Activated naive CD8-positive, alpha-beta T cell treated with anti-CD3 and anti-CD28 coated beads, Interleukin-2, amount 10 ng/mL, durations not matched to agents 7 days and 5 days (primary cell): Measurements from ENCODE around the gene ZNF621. TPM values are rescaled to one million over a fixed set of nuclear protein-coding genes. Genes with fewer than 3 reads are reported as not detected.
"Not testable (repeated sequence)": the region's sequence is repeated elsewhere in the genome, so short reads cannot be mapped to it uniquely, and the experiment has no call there.

Experiments used
- ATAC-seq: fragments of 150-1000 bp; cut with Tn5 transposase; one replicate; pipeline ENCODE4 v1.10.0; 2021; ENCODE audit warnings: low read depth, moderate library complexity
- POLR2A ChIA-PET: fragments of 350-600 bp; sonication (Branson Sonifier 250); formaldehyde crosslinking; loops from one replicate; lab custom pipeline; 2021; ENCODE audit warnings: antibody characterized with exemption; lab: Charles Lee
- DNase-seq: peaks from one replicate; pipeline ENCODE4 v3.0.0; 2021
- H3K27ac Mint-ChIP-seq: one replicate; pipeline ENCODE4 v1.8.0; 2022; ENCODE audit warnings: mild to moderate bottlenecking, mixed read lengths
- H3K27me3 Mint-ChIP-seq: one replicate; pipeline ENCODE4 v1.8.0; 2022; ENCODE audit warnings: mild to moderate bottlenecking, moderate library complexity, mixed read lengths
- H3K36me3 Mint-ChIP-seq: one replicate; pipeline ENCODE4 v1.8.0; 2021; ENCODE audit warnings: mild to moderate bottlenecking, mixed read lengths
- H3K4me1 Mint-ChIP-seq: one replicate; pipeline ENCODE4 v1.8.0; 2021; ENCODE audit warnings: mixed read lengths
- H3K4me3 Mint-ChIP-seq: one replicate; pipeline ENCODE4 v1.8.0; 2022; ENCODE audit warnings: mild to moderate bottlenecking, moderate library complexity, mixed read lengths
- H3K9me3 Mint-ChIP-seq: one replicate; pipeline ENCODE4 v1.8.0; 2021; ENCODE audit warnings: mixed read lengths
- total RNA-seq, 2 experiments: library from RNA; stranded (reverse); gene quantifications; one replicate each; pipeline ENCODE4 v1.2.3, GENCODE V29; 2021

Gene ZNF621
- total RNA-seq, 2 experiments from 2014 or later = 26.9 to 28.3 TPM

- H3K4me3 Mint-ChIP-seq, H3K4me1 Mint-ChIP-seq, POLR2A ChIA-PET, H3K27me3 Mint-ChIP-seq, H3K27ac Mint-ChIP-seq, DNase-seq, H3K9me3 Mint-ChIP-seq, H3K36me3 Mint-ChIP-seq, ATAC-seq: not testable (repeated sequence)
These were observed 40.9 kb downstream of the ZNF621 start for GRCh38 chr3:40565629-40566028.

GRCh38 chr3:40566694-40567093, 41.9 kb downstream of the ZNF621 start:
- no peaks in the 10 kb centered on the region for H3K4me1 Mint-ChIP-seq
- peaks cover 3% of the 10 kb centered on the region for H3K27me3 Mint-ChIP-seq

GRCh38 chr3:40572588-40572987, 47.8 kb downstream of the ZNF621 start:
- Mint-ChIP-seq H3K4me1 (no peaks in the 10 kb centered on the region), H3K4me3 (no peak overlapping the region), H3K27me3 (peaks cover 13% of the 10 kb centered on the region), H3K9me3 (no peaks in the 10 kb centered on the region), H3K36me3 (no peaks in the 10 kb centered on the region), H3K27ac (no peak overlapping the region)
- DNase-seq (no peak), ATAC-seq (no peak)
- POLR2A ChIA-PET = no interaction called here

More at GRCh38 chr3:40566694-40567093, 41.9 kb downstream of the ZNF621 start:
- POLR2A ChIA-PET = no interaction called here
- Mint-ChIP-seq H3K27ac (no peak overlapping the region), H3K4me3 (no peak overlapping the region), H3K9me3 (peaks cover 8% of the 10 kb centered on the region), H3K36me3 (no peaks in the 10 kb centered on the region)
- no peak for DNase-seq
- no peak for ATAC-seq

GRCh38 chr3:40574050-40574449, 49.3 kb downstream of the ZNF621 start:
- Mint-ChIP-seq H3K36me3 (no peaks in the 10 kb centered on the region), H3K27me3 (peaks cover 13% of the 10 kb centered on the region), H3K27ac (no peak overlapping the region), H3K4me1 (no peaks in the 10 kb centered on the region), H3K9me3 (no peaks in the 10 kb centered on the region), H3K4me3 (no peak overlapping the region)
- POLR2A ChIA-PET = no interaction called here
- no peak for ATAC-seq
- no peak for DNase-seq

DNA sequence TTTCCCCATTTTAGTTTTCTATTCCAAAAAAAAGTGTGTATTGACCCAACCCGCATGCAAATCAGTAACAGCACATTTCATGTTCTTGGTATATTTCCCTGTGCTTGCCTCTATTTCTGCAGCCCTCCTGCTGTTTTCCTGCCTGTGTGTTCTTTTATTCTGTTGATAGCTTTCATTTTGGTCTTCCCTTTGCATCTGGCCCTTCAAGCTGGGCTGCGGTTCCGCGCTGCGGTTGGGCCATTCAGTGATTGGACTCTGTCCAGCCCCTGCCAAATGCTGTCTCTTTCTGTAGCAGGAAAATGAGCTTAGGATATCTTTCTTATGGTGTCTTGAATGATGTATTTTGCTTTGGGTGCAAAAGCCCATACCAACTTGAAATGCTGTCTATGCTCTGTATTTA, 49.9 kb downstream of the ZNF621 start:
- DNase-seq (no peak), ATAC-seq (no peak)
- Mint-ChIP-seq H3K36me3 (no peaks in the 10 kb centered on the region), H3K9me3 (no peaks in the 10 kb centered on the region), H3K4me1 (no peaks in the 10 kb centered on the region), H3K4me3 (no peak overlapping the region), H3K27ac (no peak overlapping the region), H3K27me3 (peaks cover 13% of the 10 kb centered on the region)
- POLR2A ChIA-PET = no interaction called here

GRCh38 chr3:40576396-40576795, 51.6 kb downstream of the ZNF621 start:
- H3K27me3 Mint-ChIP-seq = peaks cover 13% of the 10 kb centered on the region
- no peaks in the 10 kb centered on the region for H3K36me3 Mint-ChIP-seq
- POLR2A ChIA-PET = no interaction called here
- no peak overlapping the region for H3K4me3 Mint-ChIP-seq
- no peaks in the 10 kb centered on the region for H3K9me3 Mint-ChIP-seq
- no peak overlapping the region for H3K27ac Mint-ChIP-seq
- no peaks in the 10 kb centered on the region for H3K4me1 Mint-ChIP-seq
- ATAC-seq (no peak), DNase-seq (no peak)

DNA sequence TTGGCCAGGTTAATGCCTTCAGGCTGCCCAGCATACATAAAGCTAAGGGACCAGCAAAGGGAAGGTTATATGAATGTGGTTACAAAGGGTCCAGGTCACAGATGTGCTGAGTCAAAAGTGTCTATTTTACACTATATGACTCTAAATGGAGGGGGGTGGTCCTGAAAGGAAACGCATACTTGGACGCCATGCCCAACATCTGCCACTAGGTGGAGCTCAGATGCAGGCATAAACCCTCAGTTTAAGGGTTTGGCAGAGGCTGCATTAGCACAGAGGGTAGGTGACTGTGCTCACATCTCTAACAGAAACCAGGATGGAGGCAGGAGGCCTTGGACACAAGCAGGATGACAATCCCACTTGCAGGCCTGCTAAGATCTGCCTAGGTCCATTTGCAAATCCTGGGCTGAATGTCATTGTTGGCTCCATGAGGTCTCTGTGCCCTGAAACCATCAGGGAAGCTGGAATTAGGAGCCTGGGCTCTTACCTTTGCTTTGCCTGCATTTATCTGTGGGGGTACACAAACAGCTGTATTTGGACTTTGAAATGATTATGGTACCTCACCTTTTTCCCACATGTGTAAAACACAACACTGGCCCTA, 55.8 kb downstream of the ZNF621 start:
- peaks cover 2% of the 10 kb centered on the region for H3K27me3 Mint-ChIP-seq
- peak; percentile 57 for DNase-seq
- no peak overlapping the region for H3K4me3 Mint-ChIP-seq
- POLR2A ChIA-PET = no interaction called here
- H3K4me1 Mint-ChIP-seq = no peaks in the 10 kb centered on the region
- H3K9me3 Mint-ChIP-seq = no peaks in the 10 kb centered on the region
- ATAC-seq = peak; percentile 71
- H3K27ac Mint-ChIP-seq = no peak overlapping the region
- H3K36me3 Mint-ChIP-seq = no peaks in the 10 kb centered on the region

- ATAC-seq = no peak
- Mint-ChIP-seq H3K27ac (no peak overlapping the region), H3K4me1 (no peaks in the 10 kb centered on the region)
These were observed 56.4 kb downstream of the ZNF621 start for GRCh38 chr3:40581166-40581565.

GRCh38 chr3:40582401-40583027, 57.8 kb downstream of the ZNF621 start:
- no peak for ATAC-seq
- Mint-ChIP-seq H3K4me3 (no peak overlapping the region), H3K27ac (no peak overlapping the region), H3K4me1 (no peaks in the 10 kb centered on the region), H3K36me3 (no peaks in the 10 kb centered on the region), H3K27me3 (peaks cover 7% of the 10 kb centered on the region), H3K9me3 (no peaks in the 10 kb centered on the region)
- POLR2A ChIA-PET = interaction anchor here (0.5 kb wide), 1 partner anchor 175 kb away, joined by 3 read pairs; no protein-coding TSS in a partner anchor
- no peak for DNase-seq

More at GRCh38 chr3:40581166-40581565, 56.4 kb downstream of the ZNF621 start:
- no peak for DNase-seq
- Mint-ChIP-seq H3K9me3 (no peaks in the 10 kb centered on the region), H3K4me3 (no peak overlapping the region), H3K36me3 (no peaks in the 10 kb centered on the region), H3K27me3 (peaks cover 5% of the 10 kb centered on the region)
- POLR2A ChIA-PET = no interaction called here

- Mint-ChIP-seq H3K27ac (no peak overlapping the region), H3K4me1 (no peaks in the 10 kb centered on the region), H3K4me3 (no peak overlapping the region), H3K9me3 (no peaks in the 10 kb centered on the region), H3K36me3 (no peaks in the 10 kb centered on the region), H3K27me3 (peaks cover 8% of the 10 kb centered on the region)
- ATAC-seq = no peak
- DNase-seq = no peak
- POLR2A ChIA-PET = no interaction called here
These were observed 58.9 kb downstream of the ZNF621 start for GRCh38 chr3:40583691-40584090.

DNA sequence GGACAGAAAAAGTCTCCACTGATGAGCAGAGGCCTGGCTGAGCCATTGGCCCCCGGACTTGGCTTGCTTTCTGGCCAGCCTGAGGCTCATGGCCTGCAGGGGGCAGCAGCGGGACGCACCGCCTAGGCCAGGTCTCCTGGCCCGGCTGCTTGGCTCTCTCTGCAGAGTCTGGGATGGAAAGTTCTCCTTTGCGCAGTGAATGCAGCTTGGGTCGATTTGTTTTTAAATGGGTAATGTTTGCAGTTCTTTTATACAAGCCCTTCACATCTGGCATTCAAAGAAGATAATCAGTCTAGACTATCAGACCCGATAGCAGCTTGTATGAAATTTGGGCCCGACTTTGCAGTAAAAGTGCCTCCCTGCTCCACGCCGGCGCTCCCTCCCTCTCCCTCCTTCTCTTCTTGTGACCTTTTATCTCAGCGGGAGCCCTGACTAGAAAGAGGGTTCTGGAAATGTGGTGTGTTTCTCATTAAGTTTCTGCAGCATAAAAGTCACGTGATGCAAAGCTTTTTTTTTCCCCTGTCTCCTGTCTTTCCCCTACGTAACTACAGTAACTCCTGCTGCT, 59.9 kb downstream of the ZNF621 start:
- H3K36me3 Mint-ChIP-seq = no peaks in the 10 kb centered on the region
- DNase-seq (peak; percentile 85), ATAC-seq (peak; percentile 77)
- H3K27me3 Mint-ChIP-seq = peaks cover 10% of the 10 kb centered on the region
- no peak overlapping the region for H3K27ac Mint-ChIP-seq
- no peaks in the 10 kb centered on the region for H3K9me3 Mint-ChIP-seq
- H3K4me1 Mint-ChIP-seq = no peaks in the 10 kb centered on the region
- POLR2A ChIA-PET = no interaction called here
- no peak overlapping the region for H3K4me3 Mint-ChIP-seq

DNA sequence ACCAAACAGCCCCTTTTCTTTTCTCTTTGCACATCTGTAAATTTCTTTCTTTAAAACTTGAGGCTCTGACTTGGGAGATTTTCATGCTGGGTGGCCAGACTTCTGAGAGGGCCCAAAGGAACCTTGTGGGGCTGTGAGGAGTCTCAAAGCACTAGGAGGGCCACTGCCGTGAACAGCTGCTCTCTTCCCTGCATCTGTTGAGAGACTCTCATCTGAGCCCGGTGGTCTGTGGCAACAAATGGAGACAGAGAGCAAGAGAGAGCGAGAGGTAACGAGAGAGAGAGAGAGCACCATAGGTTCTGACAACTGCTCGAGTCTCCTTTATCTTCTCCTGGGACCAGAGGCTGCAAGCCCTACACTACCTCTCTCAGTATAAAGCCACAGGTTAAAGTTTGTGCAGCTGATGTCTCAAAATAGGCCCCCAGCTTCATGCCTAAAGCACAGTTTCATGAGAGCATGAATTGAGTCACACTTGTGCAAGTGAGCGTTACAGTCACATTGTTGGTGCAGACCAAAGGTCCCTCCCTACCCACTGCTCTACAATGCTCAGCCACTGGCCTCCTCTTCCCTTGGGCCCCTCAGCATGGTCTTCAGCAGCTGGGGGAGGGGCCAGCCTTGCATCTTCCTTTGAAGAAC, 60.7 kb downstream of the ZNF621 start:
- H3K9me3 Mint-ChIP-seq = no peaks in the 10 kb centered on the region
- ATAC-seq = no peak
- H3K36me3 Mint-ChIP-seq = no peaks in the 10 kb centered on the region
- H3K4me3 Mint-ChIP-seq = no peak overlapping the region
- no peak overlapping the region for H3K27ac Mint-ChIP-seq
- H3K4me1 Mint-ChIP-seq = no peaks in the 10 kb centered on the region
- POLR2A ChIA-PET = no interaction called here
- DNase-seq = no peak
- peaks cover 10% of the 10 kb centered on the region for H3K27me3 Mint-ChIP-seq

DNA sequence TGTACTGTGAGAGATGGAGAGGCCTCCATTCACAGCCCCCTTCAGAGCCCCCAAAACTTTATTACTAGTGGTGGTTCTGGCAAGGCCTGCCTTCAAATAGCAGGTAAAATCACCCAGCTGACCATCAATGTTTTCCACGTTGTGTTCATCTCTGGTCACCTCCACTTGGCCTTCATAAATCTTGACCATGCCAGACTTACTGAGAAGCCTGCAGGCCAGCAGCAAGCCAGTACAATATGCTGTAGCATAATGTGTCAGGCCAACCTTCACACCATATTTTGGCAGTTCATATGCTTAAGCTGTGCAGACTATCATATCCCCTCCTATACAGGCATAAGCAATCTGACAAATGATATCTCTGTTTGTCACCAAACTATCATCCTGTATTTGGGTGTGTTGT, 62.1 kb downstream of the ZNF621 start:
- H3K4me3 Mint-ChIP-seq = no peak overlapping the region
- ATAC-seq (no peak), DNase-seq (no peak)
- peaks cover 17% of the 10 kb centered on the region for H3K27me3 Mint-ChIP-seq
- H3K36me3 Mint-ChIP-seq = no peaks in the 10 kb centered on the region
- POLR2A ChIA-PET = no interaction called here
- no peaks in the 10 kb centered on the region for H3K4me1 Mint-ChIP-seq
- no peaks in the 10 kb centered on the region for H3K9me3 Mint-ChIP-seq
- no peak overlapping the region for H3K27ac Mint-ChIP-seq

- Mint-ChIP-seq H3K4me1 (no peaks in the 10 kb centered on the region), H3K36me3 (no peaks in the 10 kb centered on the region), H3K27me3 (peaks cover 19% of the 10 kb centered on the region), H3K27ac (no peak overlapping the region), H3K4me3 (no peak overlapping the region), H3K9me3 (no peaks in the 10 kb centered on the region)
- POLR2A ChIA-PET = no interaction called here
- ATAC-seq = no peak
- no peak for DNase-seq
These were observed 63.6 kb downstream of the ZNF621 start for GRCh38 chr3:40588406-40588805.
